Measurements from ENCODE around the gene IGSF8. TPM values are rescaled to one million over a fixed set of nuclear protein-coding genes. Genes with fewer than 3 reads are reported as not detected.

The IGSF8 gene
- total RNA-seq, 1 experiment from 2014 or later, result 14.0 TPM

DNA sequence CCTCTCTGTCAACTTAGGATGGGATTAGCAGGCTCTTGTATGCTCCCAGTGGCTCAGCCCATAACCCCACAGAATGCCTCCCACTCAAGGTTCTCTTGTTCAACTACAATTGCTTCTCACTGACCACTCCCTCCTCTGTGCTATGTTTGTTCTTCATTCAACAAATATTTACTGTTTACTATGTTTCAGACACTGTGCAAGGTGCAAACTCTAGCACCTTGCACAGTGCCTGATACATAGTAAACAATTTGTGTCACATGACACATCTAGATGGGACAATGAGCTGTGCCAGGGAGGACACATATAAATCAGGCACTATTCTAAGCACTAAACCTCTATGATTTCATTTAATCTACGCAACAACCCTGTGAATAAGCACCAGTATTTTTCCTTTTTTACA lies 32.5 kb upstream of the IGSF8 start:
- ChIA-PET POLR2A (ENCODE audit: low non-redundant PET) (no interaction called here), CTCF (no interaction called here)
- no peak for TF ChIP-seq CTCF (conservative IDR thresholded peaks at IDR 0.05; ENCODE audit: low read depth, low read length)

DNA sequence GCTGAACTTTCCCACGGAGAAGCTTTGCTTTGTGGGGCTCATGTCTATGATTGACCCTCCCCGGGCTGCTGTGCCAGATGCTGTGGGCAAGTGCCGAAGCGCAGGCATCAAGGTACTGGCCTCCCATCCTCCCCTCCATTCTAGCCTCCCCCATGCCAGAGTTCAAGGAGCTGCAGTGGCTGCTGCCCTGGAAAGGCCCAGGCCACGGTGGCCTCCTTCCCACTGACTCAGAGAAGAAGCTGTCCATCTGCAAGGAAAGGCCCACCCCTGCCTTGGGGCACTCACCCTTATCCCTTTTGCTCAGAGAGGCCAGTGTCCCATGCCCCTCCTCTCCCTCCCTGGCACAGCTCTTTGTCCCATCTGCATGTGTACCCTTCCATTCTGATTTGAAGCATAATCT lies 32.1 kb upstream of the IGSF8 start:
- Histone ChIP-seq H3K4me1 (ENCODE audit: insufficient read depth, low read length, poor library complexity, severe bottlenecking) (no peaks in the 10 kb centered on the region), H3K27me3 (replicated peaks; ENCODE audit: insufficient read depth, low read depth, low read length, poor library complexity) (no peaks in the 10 kb centered on the region), H3K9me3 (ENCODE audit: low read depth, low read length, poor library complexity, severe bottlenecking) (no peaks in the 10 kb centered on the region), H3K36me3 (ENCODE audit: insufficient read depth, low read length, poor library complexity, severe bottlenecking) (no peaks in the 10 kb centered on the region), H3K27ac (ENCODE audit: low read depth, low read length, poor library complexity, severe bottlenecking) (no peak overlapping the region), H3K4me3 (ENCODE audit: low read depth, low read length, poor library complexity, severe bottlenecking) (no peak overlapping the region)
- intact Hi-C loops (cut with micrococcal nuclease; ENCODE audit: unreplicated experiment), result no loop called here
- ChIA-PET CTCF (interaction anchor here (0.6 kb wide), 1 partner anchor 62 kb away, joined by 10 read pairs; no protein-coding TSS in a partner anchor), POLR2A (ENCODE audit: low non-redundant PET) (no interaction called here)
- TF ChIP-seq CTCF (conservative IDR thresholded peaks at IDR 0.05; ENCODE audit: low read depth, low read length) (no peak), EZH2 (IDR thresholded peaks at IDR 0.05; ENCODE audit: borderline replicate concordance, low read depth, low read length, poor library complexity, severe bottlenecking) (no peak)
- no TSS peak for BruUV-seq (replicated peaks)
- DNase-seq (ENCODE audit: low spot score), result no peak

More for the DNA sequence above, 32.5 kb upstream of the IGSF8 start:
- DNase-seq (ENCODE audit: low spot score), result no peak
- Histone ChIP-seq H3K27ac (ENCODE audit: low read depth, low read length, poor library complexity, severe bottlenecking) (no peak overlapping the region), H3K36me3 (ENCODE audit: insufficient read depth, low read length, poor library complexity, severe bottlenecking) (no peaks in the 10 kb centered on the region), H3K9me3 (ENCODE audit: low read depth, low read length, poor library complexity, severe bottlenecking) (no peaks in the 10 kb centered on the region), H3K4me3 (ENCODE audit: low read depth, low read length, poor library complexity, severe bottlenecking) (no peak overlapping the region), H3K4me1 (ENCODE audit: insufficient read depth, low read length, poor library complexity, severe bottlenecking) (no peaks in the 10 kb centered on the region), H3K27me3 (replicated peaks; ENCODE audit: insufficient read depth, low read depth, low read length, poor library complexity) (no peaks in the 10 kb centered on the region)
- intact Hi-C loops (cut with micrococcal nuclease; ENCODE audit: unreplicated experiment), result no loop called here
- BruUV-seq (replicated peaks), result no TSS peak

DNA sequence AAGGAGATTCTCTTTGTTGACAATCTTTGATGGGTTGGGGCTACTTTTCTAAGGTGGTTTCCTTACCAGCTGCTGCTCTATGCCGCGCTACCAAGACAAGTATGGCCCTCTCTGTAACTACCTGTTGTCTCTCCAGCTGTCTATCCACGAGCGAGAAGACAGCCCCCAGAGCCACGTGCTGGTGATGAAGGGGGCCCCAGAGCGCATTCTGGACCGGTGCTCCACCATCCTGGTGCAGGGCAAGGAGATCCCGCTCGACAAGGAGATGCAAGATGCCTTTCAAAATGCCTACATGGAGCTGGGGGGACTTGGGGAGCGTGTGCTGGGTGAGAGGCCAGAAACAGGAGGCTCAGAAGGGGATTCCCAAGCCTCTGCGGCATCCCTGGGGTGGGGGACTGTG lies 31.5 kb upstream of the IGSF8 start:
- ChIA-PET CTCF (interaction anchor here (0.6 kb wide), 1 partner anchor 62 kb away, joined by 10 read pairs; no protein-coding TSS in a partner anchor), POLR2A (ENCODE audit: low non-redundant PET) (no interaction called here)
- Histone ChIP-seq H3K27ac (ENCODE audit: low read depth, low read length, poor library complexity, severe bottlenecking) (no peak overlapping the region), H3K36me3 (ENCODE audit: insufficient read depth, low read length, poor library complexity, severe bottlenecking) (no peaks in the 10 kb centered on the region), H3K4me3 (ENCODE audit: low read depth, low read length, poor library complexity, severe bottlenecking) (no peak overlapping the region), H3K9me3 (ENCODE audit: low read depth, low read length, poor library complexity, severe bottlenecking) (no peaks in the 10 kb centered on the region), H3K4me1 (ENCODE audit: insufficient read depth, low read length, poor library complexity, severe bottlenecking) (no peaks in the 10 kb centered on the region), H3K27me3 (replicated peaks; ENCODE audit: insufficient read depth, low read depth, low read length, poor library complexity) (no peaks in the 10 kb centered on the region)
- no TSS peak for BruUV-seq (replicated peaks)
- intact Hi-C loops (cut with micrococcal nuclease; ENCODE audit: unreplicated experiment), result no loop called here
- TF ChIP-seq EZH2 (IDR thresholded peaks at IDR 0.05; ENCODE audit: borderline replicate concordance, low read depth, low read length, poor library complexity, severe bottlenecking) (no peak), CTCF (conservative IDR thresholded peaks at IDR 0.05; ENCODE audit: low read depth, low read length) (no peak)
- no peak for DNase-seq (ENCODE audit: low spot score)

Measured in A673 (cell line).